SK-N-SH (cell line): ENCODE data around the gene CCDC122.

Source experiments
- MEF2A ChIP-seq: IDR thresholded peaks from 2 replicates; pipeline ENCODE4 v1.4.0; 2012; ENCODE audit warnings: low read depth, borderline replicate concordance
- TAF1 ChIP-seq: IDR thresholded peaks from 2 replicates; pipeline ENCODE4 v1.6.1; 2012; ENCODE audit warnings: low read depth, mild to moderate bottlenecking, low read length, moderate library complexity, borderline replicate concordance
- YY1 ChIP-seq: IDR thresholded peaks from 2 replicates; pipeline ENCODE4 v1.4.0; 2012; ENCODE audit warnings: low read depth, mild to moderate bottlenecking
- TF ChIP-seq, protein P1 (sequence below): IDR thresholded peaks from 2 replicates; pipeline ENCODE4 v1.6.1; 2012; ENCODE audit warnings: mild to moderate bottlenecking, low read depth, low read length, moderate library complexity
- TF ChIP-seq, protein P2 (sequence below): fragments of 200-600 bp; sonication (generic); IDR thresholded peaks from 2 replicates; pipeline ENCODE4 v1.6.1; 2017; ENCODE audit warnings: antibody characterized with exemption, mild to moderate bottlenecking, moderate library complexity

DNA sequence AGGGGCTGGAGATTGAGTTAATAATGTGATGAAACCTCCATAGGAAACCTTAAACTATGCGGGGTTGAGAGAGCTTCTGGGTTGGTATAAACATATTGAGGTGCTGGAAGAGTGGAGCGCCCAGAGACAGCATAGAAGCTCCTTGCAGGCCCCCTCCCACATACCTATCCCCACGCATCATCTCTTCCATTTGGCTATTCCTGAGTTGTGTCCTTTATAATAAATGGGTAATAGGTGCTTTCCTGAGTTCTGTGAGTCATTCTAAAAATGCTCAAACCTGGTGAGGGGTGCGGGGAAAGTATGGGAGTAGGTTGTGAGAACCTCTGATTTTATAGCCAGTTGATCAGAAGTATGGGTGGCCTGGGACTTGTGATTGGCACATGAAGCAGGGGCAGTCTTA, 14.6 kb downstream of the CCDC122 start:
- TF ChIP-seq YY1 (no peak), MEF2A (no peak), TAF1 (no peak)
- TF ChIP-seq, protein P1, sequence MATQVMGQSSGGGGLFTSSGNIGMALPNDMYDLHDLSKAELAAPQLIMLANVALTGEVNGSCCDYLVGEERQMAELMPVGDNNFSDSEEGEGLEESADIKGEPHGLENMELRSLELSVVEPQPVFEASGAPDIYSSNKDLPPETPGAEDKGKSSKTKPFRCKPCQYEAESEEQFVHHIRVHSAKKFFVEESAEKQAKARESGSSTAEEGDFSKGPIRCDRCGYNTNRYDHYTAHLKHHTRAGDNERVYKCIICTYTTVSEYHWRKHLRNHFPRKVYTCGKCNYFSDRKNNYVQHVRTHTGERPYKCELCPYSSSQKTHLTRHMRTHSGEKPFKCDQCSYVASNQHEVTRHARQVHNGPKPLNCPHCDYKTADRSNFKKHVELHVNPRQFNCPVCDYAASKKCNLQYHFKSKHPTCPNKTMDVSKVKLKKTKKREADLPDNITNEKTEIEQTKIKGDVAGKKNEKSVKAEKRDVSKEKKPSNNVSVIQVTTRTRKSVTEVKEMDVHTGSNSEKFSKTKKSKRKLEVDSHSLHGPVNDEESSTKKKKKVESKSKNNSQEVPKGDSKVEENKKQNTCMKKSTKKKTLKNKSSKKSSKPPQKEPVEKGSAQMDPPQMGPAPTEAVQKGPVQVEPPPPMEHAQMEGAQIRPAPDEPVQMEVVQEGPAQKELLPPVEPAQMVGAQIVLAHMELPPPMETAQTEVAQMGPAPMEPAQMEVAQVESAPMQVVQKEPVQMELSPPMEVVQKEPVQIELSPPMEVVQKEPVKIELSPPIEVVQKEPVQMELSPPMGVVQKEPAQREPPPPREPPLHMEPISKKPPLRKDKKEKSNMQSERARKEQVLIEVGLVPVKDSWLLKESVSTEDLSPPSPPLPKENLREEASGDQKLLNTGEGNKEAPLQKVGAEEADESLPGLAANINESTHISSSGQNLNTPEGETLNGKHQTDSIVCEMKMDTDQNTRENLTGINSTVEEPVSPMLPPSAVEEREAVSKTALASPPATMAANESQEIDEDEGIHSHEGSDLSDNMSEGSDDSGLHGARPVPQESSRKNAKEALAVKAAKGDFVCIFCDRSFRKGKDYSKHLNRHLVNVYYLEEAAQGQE = no peak
- TF ChIP-seq, protein P2, sequence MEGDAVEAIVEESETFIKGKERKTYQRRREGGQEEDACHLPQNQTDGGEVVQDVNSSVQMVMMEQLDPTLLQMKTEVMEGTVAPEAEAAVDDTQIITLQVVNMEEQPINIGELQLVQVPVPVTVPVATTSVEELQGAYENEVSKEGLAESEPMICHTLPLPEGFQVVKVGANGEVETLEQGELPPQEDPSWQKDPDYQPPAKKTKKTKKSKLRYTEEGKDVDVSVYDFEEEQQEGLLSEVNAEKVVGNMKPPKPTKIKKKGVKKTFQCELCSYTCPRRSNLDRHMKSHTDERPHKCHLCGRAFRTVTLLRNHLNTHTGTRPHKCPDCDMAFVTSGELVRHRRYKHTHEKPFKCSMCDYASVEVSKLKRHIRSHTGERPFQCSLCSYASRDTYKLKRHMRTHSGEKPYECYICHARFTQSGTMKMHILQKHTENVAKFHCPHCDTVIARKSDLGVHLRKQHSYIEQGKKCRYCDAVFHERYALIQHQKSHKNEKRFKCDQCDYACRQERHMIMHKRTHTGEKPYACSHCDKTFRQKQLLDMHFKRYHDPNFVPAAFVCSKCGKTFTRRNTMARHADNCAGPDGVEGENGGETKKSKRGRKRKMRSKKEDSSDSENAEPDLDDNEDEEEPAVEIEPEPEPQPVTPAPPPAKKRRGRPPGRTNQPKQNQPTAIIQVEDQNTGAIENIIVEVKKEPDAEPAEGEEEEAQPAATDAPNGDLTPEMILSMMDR = no peak
